Right lobe of liver (tissue), 6 donors: Measurements from ENCODE around the gene POLR3E. TPM values are rescaled to one million over a fixed set of nuclear protein-coding genes. Genes with fewer than 3 reads are reported as not detected.

ENCODE experiments used
- ATAC-seq, 4 donors: fragments of 200-7000 bp; cut with Tn5 transposase; one replicate each; pipeline ENCODE4 v1.9.1; 2020; ENCODE audit warnings: mild to moderate bottlenecking in 4 of 4, moderate library complexity in 4 of 4
- DNase-seq, 3 donors: peaks; one replicate each; pipeline ENCODE4 v3.0.0-alpha.2; 2020
- H3K27ac ChIP-seq, 3 donors: fragments of 200-600 bp; one replicate each; pipeline ENCODE4 v1.8.0; 2022
- H3K27me3 ChIP-seq, 2 donors: fragments of 200-600 bp; one replicate each; pipeline ENCODE4 v1.8.0; 2022
- H3K36me3 ChIP-seq, 4 donors: fragments of 200-600 bp; sonication (generic) in 1 of 4; one replicate each; pipeline versions ENCODE4 v1.5.1 to v1.8.0; 2017 to 2022; ENCODE audit warnings: control low read depth in 1 of 4
- H3K4me1 ChIP-seq, 4 donors: fragments of 200-600 bp; sonication (generic) in 1 of 4; one replicate each; pipeline versions ENCODE4 v1.5.1 to v1.8.0; 2017 to 2022; ENCODE audit warnings: control low read depth in 1 of 4
- H3K4me3 ChIP-seq, 3 donors: fragments of 200-600 bp; one replicate each; pipeline ENCODE4 v1.8.0; 2022
- H3K9me3 ChIP-seq, 4 donors: fragments of 200-600 bp; sonication (generic) in 1 of 4; one replicate each; pipeline versions ENCODE4 v1.5.1 to v1.8.0; 2017 to 2022; ENCODE audit warnings: control low read depth in 1 of 4
- CTCF ChIP-seq, 4 donors: fragments of 200-600 bp in 3 of 4; fragments of 450-650 bp in 1 of 4; IDR thresholded peaks; one replicate each; pipeline versions ENCODE4 v1.5.1 to v1.8.0; 2016 to 2022; ENCODE audit warnings: antibody characterized with exemption in 4 of 4, mild to moderate bottlenecking in 2 of 4
- POLR2A ChIP-seq: fragments of 450-650 bp; IDR thresholded peaks from one replicate; pipeline ENCODE4 v1.6.1; 2017; ENCODE audit warnings: antibody characterized with exemption, mild to moderate bottlenecking
- WGBS: methylation state at CpG from one replicate; pipeline ENCODE4 v1.1.6; 2018; ENCODE audit warnings: low coverage, low lambda C conversion rate; ENCODE audit not compliant: insufficient coverage; ENCODE audit errors: missing lambda C conversion rate; 5-methylcytosine and 5-hydroxymethylcytosine counted together
- intact Hi-C, 2 donors: fragments of 100-400 bp; cut with DNase I; formaldehyde crosslinking; loops; one replicate each; pipeline versions ENCODE4 v1.11.2 to v1.14.1; 2022
- total RNA-seq, 6 experiments: library from RNA; depleted of rRNA in 2 of 6; stranded (reverse); fragments of >200 nt in 2 of 6; fragmentation: NEBNext Ultra II Directional in 3 of 6; extraction: Animal tissue kit (Norgen Biotek cat#: 25700) in 3 of 6; gene quantifications; one replicate each; pipeline versions ENCODE4 v1.1.0 to v1.2.4, GENCODE V29; 2016 to 2023
- donor health status: DM: no; HTN: yes; CAD: no.
- donor health status: DM: no; HTN: no; CAD: no.
- donor health status: DM: no; HTN: no; CAD: no.
- donor health status: DM: no; HTN: yes; CAD: no.
- donor health status: DM: no; HTN: yes; CAD: no.

POLR3E gene
- total RNA-seq, 6 experiments from 2014 or later: 15.8 to 35.7 (median 26.9) TPM

DNA sequence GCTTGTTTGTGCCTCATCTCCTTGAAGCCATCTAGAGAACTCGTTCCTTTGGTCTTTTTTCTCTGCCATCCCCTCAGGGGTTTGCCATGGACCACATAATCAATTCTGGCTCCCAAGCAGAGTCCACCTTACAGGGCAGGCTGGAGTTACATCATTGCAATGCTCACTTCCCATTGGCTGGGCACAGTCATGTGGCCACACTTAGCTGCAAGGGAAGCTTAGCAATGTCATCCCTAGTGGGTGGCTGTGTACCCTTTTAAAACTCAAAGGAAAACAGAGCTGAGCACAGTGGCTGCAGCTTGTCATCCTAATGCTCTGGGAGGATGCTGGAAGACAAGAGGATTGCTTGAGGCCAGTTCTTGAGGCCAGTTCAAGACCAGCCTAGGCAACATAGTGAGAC, 41.9 kb upstream of the POLR3E start:
- Histone ChIP-seq H3K36me3 (peaks cover 0 to 51% (median 28%) of the 10 kb centered on the region in 4 donors), H3K27me3 (no peaks in the 10 kb centered on the region), H3K4me3 (no peak overlapping the region), H3K4me1 (no peaks in the 10 kb centered on the region), H3K27ac (no peak overlapping the region), H3K9me3 (no peaks in the 10 kb centered on the region)
- intact Hi-C loops: no loop called here
- no peak for ATAC-seq
- no peak for DNase-seq
- no peak for TF ChIP-seq CTCF (IDR thresholded peaks at IDR 0.05)
- TF ChIP-seq POLR2A: no peak
- no CpG with 5 or more reads among the region's 1 CpG for WGBS

DNA sequence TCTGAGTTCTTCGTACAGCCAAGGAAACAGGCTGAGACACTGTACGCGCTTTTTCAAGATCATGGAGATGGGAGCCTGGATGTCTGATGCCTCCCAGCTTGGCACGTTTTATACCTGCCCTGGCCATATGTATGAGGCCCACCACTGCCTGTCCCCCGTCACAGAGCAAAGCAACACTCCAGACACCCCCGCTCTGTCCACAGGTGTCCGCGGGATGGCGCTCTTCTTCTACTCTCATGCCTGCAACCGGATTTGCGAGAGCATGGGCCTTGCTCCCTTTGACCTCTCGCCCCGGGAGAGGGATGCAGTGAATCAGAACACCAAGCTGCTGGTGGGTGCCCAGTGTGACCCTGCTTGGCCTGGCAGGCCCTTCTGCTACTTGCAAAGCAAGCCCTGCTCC, 39.8 kb upstream of the POLR3E start:
- intact Hi-C loops: no loop called here
- Histone ChIP-seq H3K36me3 (peaks cover 0 to 45% (median 27%) of the 10 kb centered on the region in 4 donors), H3K4me3 (no peak overlapping the region), H3K4me1 (no peaks in the 10 kb centered on the region), H3K27me3 (no peaks in the 10 kb centered on the region), H3K27ac (no peak overlapping the region), H3K9me3 (no peaks in the 10 kb centered on the region)
- ATAC-seq (no peak), DNase-seq (no peak)
- TF ChIP-seq CTCF (IDR thresholded peaks at IDR 0.05): no peak
- TF ChIP-seq POLR2A: no peak
- WGBS: 91% methylated on average over 12 of the region's 13 CpGs

- no peak for ATAC-seq
- no peak overlapping the region for H3K27ac ChIP-seq
- no peak overlapping the region for H3K4me3 ChIP-seq
- TF ChIP-seq CTCF (IDR thresholded peaks at IDR 0.05) (no peak), POLR2A (no peak)
- H3K9me3 ChIP-seq: no peaks in the 10 kb centered on the region
- intact Hi-C loops: no loop called here
- WGBS: 100% methylated on average over 1 of the region's 3 CpGs
- no peak for DNase-seq
- no peaks in the 10 kb centered on the region for H3K27me3 ChIP-seq
- H3K36me3 ChIP-seq: peaks cover 0 to 50% (median 28%) of the 10 kb centered on the region in 4 donors
- no peaks in the 10 kb centered on the region for H3K4me1 ChIP-seq
Observed at GRCh38 chr16:22260490-22260889, 36.7 kb upstream of the POLR3E start.

DNA sequence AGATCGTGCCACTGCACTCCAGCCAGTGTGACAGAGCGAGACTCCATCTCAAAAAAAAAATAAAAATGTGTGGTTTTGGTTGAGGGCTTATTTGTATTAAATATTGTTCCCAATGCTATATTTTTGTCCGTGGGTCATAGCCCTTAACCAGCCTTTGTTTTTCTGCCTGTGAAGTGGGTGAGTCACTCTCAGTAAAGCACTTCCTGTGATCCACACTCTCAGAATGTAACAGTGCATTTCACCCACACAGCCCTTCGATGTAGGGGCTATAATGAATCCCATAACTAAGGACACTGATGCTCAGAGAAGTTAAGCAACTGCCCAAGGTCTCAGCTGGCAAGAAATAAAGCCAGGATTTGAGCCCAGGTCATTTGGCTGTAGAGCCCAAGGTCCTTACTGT, 34.7 kb upstream of the POLR3E start:
- Histone ChIP-seq H3K27ac (no peak overlapping the region), H3K4me1 (no peaks in the 10 kb centered on the region), H3K36me3 (peaks cover 0 to 54% (median 20%) of the 10 kb centered on the region in 4 donors), H3K27me3 (no peaks in the 10 kb centered on the region), H3K4me3 (no peak overlapping the region), H3K9me3 (no peaks in the 10 kb centered on the region)
- WGBS: 65% methylated on average over 4 of the region's 4 CpGs
- DNase-seq (no peak), ATAC-seq (no peak)
- intact Hi-C loops: no loop called here
- TF ChIP-seq POLR2A: no peak
- no peak for TF ChIP-seq CTCF (IDR thresholded peaks at IDR 0.05)

DNA sequence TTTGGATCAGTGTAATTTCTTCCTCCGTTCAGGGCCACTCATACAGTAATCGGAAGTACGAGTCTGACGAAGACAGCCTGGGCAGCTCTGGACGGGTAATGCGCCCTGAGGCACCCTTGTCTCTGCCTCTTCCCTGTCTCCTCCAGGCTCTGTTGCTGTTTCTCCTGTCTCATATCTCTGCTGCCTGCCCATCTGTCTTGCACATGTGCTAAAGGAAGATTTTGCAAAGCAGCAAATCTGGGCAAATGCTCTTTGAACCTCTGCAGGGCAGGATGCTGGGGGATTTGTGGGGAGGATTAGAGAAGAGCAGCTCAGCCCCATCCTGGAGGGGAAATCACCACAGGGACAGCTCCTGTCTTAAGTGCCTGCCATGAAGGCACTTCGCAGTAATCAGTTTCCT, 32.4 kb upstream of the POLR3E start:
- TF ChIP-seq CTCF (IDR thresholded peaks at IDR 0.05) (no peak), POLR2A (no peak)
- Histone ChIP-seq H3K4me3 (no peak overlapping the region), H3K27me3 (no peaks in the 10 kb centered on the region), H3K9me3 (no peaks in the 10 kb centered on the region), H3K27ac (no peak overlapping the region), H3K36me3 (peaks cover 0 to 44% (median 20%) of the 10 kb centered on the region in 4 donors), H3K4me1 (no peaks in the 10 kb centered on the region)
- DNase-seq (no peak), ATAC-seq (no peak)
- 100% methylated on average over 1 of the region's 7 CpGs for WGBS
- intact Hi-C loops: no loop called here
